A549 (cell line): Measurements from ENCODE around the gene CDKN2C.

ENCODE experiments used
- BHLHE40 ChIP-seq: IDR thresholded peaks from 2 replicates; pipeline ENCODE4 v1.6.1; 2012; ENCODE audit warnings: low read depth, low read length, inconsistent platforms
- CHD4 ChIP-seq: fragments of 200-600 bp; sonication (generic); IDR thresholded peaks from 2 replicates; pipeline ENCODE4 v1.6.1; 2016; ENCODE audit warnings: antibody characterized with exemption, mild to moderate bottlenecking, borderline replicate concordance
- FOSL2 ChIP-seq, 2 experiments: fragments of 450-650 bp in 1 of 2; fragments of >200 bp in 1 of 2; sonication (Bioruptor Twin) in 1 of 2; formaldehyde crosslinking; IDR thresholded peaks; 2 replicates each; pipeline versions ENCODE4 v1.5.0 to v1.6.1; 2016 to 2020; ENCODE audit warnings: mild to moderate bottlenecking in 1 of 2, moderate library complexity in 1 of 2
- MYC ChIP-seq: IDR thresholded peaks from 2 replicates; pipeline ENCODE4 v1.6.1; 2012; ENCODE audit warnings: mild to moderate bottlenecking, inconsistent platforms, low read length, improper control_type of control experiment, borderline replicate concordance
- POLR2A ChIP-seq: IDR thresholded peaks from 2 replicates; pipeline ENCODE4 v1.6.1; 2012; ENCODE audit warnings: mild to moderate bottlenecking, low read length
- POLR2AphosphoS2 ChIP-seq: conservative IDR thresholded peaks from 2 replicates; pipeline ENCODE4 v1.6.1; 2012; ENCODE audit warnings: low read length, improper control_type of control experiment, inconsistent platforms
- ZFP36 ChIP-seq: fragments of 450-650 bp; IDR thresholded peaks from 2 replicates; pipeline ENCODE4 v1.6.1; 2014; ENCODE audit warnings: borderline replicate concordance; ENCODE audit not compliant: partially characterized antibody
- TF ChIP-seq, protein P1 (sequence below): fragments of >200 bp; sonication (Bioruptor Twin); formaldehyde crosslinking; IDR thresholded peaks from 3 replicates; pipeline ENCODE4 v1.5.1; 2016
- TF ChIP-seq, protein P2 (sequence below): fragments of >200 bp; sonication (Bioruptor Twin); formaldehyde crosslinking; IDR thresholded peaks from 3 replicates; pipeline ENCODE4 v1.6.1; 2016
- TF ChIP-seq, protein P3 (sequence below): fragments of 250-450 bp; sonication (Bioruptor Pico); IDR thresholded peaks from 2 replicates; pipeline ENCODE4 v1.5.0; 2020; ENCODE audit warnings: low read depth, mild to moderate bottlenecking, moderate library complexity
- TF ChIP-seq, protein P4 (sequence below): IDR thresholded peaks from 2 replicates; pipeline ENCODE4 v1.6.1; 2012; ENCODE audit warnings: low read depth, borderline replicate concordance
- TF ChIP-seq, protein P5 (sequence below): fragments of 200-600 bp; sonication (generic); IDR thresholded peaks from 2 replicates; pipeline ENCODE4 v1.6.1; 2016; ENCODE audit warnings: antibody characterized with exemption, mild to moderate bottlenecking, moderate library complexity

DNA sequence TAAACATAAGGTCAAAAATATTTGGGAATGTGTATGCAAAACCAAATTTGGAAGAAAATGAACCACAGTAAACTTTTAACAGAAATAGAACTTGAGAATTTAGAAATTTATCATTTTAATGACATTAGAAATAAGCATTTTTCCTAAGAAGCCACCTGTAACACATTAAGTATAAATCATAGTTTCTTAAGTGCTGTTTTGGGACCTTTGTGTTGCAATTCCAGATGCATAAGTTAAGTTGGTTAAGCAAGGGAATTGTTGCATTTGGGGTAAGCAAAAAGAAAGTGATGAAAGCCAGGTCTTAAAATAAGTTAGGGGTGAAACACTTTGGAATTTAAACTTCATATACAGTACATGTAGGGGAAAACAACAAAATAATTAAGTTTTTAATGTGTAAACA is 49.8 kb downstream of the CDKN2C start:
- no peak for TF ChIP-seq ZFP36
- TF ChIP-seq, protein P1, sequence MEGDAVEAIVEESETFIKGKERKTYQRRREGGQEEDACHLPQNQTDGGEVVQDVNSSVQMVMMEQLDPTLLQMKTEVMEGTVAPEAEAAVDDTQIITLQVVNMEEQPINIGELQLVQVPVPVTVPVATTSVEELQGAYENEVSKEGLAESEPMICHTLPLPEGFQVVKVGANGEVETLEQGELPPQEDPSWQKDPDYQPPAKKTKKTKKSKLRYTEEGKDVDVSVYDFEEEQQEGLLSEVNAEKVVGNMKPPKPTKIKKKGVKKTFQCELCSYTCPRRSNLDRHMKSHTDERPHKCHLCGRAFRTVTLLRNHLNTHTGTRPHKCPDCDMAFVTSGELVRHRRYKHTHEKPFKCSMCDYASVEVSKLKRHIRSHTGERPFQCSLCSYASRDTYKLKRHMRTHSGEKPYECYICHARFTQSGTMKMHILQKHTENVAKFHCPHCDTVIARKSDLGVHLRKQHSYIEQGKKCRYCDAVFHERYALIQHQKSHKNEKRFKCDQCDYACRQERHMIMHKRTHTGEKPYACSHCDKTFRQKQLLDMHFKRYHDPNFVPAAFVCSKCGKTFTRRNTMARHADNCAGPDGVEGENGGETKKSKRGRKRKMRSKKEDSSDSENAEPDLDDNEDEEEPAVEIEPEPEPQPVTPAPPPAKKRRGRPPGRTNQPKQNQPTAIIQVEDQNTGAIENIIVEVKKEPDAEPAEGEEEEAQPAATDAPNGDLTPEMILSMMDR = no peak
- TF ChIP-seq, protein P2, sequence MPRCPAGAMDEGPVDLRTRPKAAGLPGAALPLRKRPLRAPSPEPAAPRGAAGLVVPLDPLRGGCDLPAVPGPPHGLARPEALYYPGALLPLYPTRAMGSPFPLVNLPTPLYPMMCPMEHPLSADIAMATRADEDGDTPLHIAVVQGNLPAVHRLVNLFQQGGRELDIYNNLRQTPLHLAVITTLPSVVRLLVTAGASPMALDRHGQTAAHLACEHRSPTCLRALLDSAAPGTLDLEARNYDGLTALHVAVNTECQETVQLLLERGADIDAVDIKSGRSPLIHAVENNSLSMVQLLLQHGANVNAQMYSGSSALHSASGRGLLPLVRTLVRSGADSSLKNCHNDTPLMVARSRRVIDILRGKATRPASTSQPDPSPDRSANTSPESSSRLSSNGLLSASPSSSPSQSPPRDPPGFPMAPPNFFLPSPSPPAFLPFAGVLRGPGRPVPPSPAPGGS = no peak
- no peak for TF ChIP-seq FOSL2 (IDR thresholded peaks at IDR 0.05)
- TF ChIP-seq FOSL2 (CRISPR knock-in tag; IDR thresholded peaks at IDR 0.05) = no peak
- TF ChIP-seq, protein P3, sequence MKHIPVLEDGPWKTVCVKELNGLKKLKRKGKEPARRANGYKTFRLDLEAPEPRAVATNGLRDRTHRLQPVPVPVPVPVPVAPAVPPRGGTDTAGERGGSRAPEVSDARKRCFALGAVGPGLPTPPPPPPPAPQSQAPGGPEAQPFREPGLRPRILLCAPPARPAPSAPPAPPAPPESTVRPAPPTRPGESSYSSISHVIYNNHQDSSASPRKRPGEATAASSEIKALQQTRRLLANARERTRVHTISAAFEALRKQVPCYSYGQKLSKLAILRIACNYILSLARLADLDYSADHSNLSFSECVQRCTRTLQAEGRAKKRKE = no peak
- TF ChIP-seq BHLHE40 = no peak
- TF ChIP-seq MYC = no peak
- TF ChIP-seq CHD4 = no peak
- TF ChIP-seq POLR2A = no peak
- TF ChIP-seq POLR2AphosphoS2 = no peak
- TF ChIP-seq, protein P4, sequence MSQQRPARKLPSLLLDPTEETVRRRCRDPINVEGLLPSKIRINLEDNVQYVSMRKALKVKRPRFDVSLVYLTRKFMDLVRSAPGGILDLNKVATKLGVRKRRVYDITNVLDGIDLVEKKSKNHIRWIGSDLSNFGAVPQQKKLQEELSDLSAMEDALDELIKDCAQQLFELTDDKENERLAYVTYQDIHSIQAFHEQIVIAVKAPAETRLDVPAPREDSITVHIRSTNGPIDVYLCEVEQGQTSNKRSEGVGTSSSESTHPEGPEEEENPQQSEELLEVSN = no peak
- TF ChIP-seq, protein P5, sequence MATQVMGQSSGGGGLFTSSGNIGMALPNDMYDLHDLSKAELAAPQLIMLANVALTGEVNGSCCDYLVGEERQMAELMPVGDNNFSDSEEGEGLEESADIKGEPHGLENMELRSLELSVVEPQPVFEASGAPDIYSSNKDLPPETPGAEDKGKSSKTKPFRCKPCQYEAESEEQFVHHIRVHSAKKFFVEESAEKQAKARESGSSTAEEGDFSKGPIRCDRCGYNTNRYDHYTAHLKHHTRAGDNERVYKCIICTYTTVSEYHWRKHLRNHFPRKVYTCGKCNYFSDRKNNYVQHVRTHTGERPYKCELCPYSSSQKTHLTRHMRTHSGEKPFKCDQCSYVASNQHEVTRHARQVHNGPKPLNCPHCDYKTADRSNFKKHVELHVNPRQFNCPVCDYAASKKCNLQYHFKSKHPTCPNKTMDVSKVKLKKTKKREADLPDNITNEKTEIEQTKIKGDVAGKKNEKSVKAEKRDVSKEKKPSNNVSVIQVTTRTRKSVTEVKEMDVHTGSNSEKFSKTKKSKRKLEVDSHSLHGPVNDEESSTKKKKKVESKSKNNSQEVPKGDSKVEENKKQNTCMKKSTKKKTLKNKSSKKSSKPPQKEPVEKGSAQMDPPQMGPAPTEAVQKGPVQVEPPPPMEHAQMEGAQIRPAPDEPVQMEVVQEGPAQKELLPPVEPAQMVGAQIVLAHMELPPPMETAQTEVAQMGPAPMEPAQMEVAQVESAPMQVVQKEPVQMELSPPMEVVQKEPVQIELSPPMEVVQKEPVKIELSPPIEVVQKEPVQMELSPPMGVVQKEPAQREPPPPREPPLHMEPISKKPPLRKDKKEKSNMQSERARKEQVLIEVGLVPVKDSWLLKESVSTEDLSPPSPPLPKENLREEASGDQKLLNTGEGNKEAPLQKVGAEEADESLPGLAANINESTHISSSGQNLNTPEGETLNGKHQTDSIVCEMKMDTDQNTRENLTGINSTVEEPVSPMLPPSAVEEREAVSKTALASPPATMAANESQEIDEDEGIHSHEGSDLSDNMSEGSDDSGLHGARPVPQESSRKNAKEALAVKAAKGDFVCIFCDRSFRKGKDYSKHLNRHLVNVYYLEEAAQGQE = no peak
